ENCODE data around the gene JPH3. TPM values are rescaled to one million over a fixed set of nuclear protein-coding genes. Genes with fewer than 3 reads are reported as not detected.
A peak's percentile ranks its signal among the peaks of the same experiment; 100 is the strongest.

Gene JPH3
- total RNA-seq, 1 experiment from 2014 or later = 1.4 TPM

DNA sequence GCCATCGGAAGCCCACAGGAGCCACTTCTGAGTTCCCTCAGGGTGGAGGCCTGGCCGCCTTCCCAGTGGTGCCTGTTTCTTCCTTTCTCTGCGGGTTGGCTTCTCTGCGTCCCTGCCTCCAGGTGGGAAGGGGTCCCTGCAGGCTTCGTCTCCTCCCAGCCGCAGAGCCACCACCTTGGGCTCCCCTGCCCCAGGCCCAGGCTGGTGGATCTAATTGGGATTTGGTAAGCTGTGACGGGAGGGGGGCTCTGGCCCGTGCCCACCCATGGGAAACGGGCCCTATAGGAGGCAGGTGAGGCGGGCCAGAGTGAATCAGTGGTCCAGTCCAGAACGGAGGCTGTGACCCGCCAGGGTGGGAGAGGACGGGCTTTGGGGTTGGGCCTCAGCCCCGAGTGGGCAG, 32.1 kb downstream of the JPH3 start:
- BruUV-seq (replicated peaks) = no TSS peak
- H3K4me1 ChIP-seq (ENCODE audit: insufficient read depth, low read length, poor library complexity, severe bottlenecking) = peaks cover 4% of the 10 kb centered on the region
- CTCF ChIA-PET = interaction anchor here (2.6 kb wide), 1 partner anchor 218 kb away, joined by 11 read pairs; no protein-coding TSS in a partner anchor
- intact Hi-C loops (cut with micrococcal nuclease; ENCODE audit: unreplicated experiment) = loop anchor here (2.0 to 10.0 kb wide), 3 partner anchors 84 to 1070 kb away; partner anchors contain the start of genes FOXC2 and MAP1LC3B
- H3K36me3 ChIP-seq (ENCODE audit: insufficient read depth, low read length, poor library complexity, severe bottlenecking) = no peaks in the 10 kb centered on the region
- no peak overlapping the region for H3K4me3 ChIP-seq (ENCODE audit: low read depth, low read length, poor library complexity, severe bottlenecking)
- no peak for DNase-seq (ENCODE audit: low spot score)
- TF ChIP-seq, protein P1, sequence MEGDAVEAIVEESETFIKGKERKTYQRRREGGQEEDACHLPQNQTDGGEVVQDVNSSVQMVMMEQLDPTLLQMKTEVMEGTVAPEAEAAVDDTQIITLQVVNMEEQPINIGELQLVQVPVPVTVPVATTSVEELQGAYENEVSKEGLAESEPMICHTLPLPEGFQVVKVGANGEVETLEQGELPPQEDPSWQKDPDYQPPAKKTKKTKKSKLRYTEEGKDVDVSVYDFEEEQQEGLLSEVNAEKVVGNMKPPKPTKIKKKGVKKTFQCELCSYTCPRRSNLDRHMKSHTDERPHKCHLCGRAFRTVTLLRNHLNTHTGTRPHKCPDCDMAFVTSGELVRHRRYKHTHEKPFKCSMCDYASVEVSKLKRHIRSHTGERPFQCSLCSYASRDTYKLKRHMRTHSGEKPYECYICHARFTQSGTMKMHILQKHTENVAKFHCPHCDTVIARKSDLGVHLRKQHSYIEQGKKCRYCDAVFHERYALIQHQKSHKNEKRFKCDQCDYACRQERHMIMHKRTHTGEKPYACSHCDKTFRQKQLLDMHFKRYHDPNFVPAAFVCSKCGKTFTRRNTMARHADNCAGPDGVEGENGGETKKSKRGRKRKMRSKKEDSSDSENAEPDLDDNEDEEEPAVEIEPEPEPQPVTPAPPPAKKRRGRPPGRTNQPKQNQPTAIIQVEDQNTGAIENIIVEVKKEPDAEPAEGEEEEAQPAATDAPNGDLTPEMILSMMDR (conservative IDR thresholded peaks at IDR 0.05; ENCODE audit: low read depth, low read length) = no peak
- TF ChIP-seq EZH2 (IDR thresholded peaks at IDR 0.05; ENCODE audit: borderline replicate concordance, low read depth, low read length, poor library complexity, severe bottlenecking) = no peak
- peaks cover 39% of the 10 kb centered on the region for H3K27me3 ChIP-seq (replicated peaks; ENCODE audit: insufficient read depth, low read depth, low read length, poor library complexity)
- H3K27ac ChIP-seq (ENCODE audit: low read depth, low read length, poor library complexity, severe bottlenecking) = no peak overlapping the region
- POLR2A ChIA-PET (ENCODE audit: low non-redundant PET) = interaction anchor here (0.6 kb wide), 1 partner anchor 235 kb away, joined by 7 read pairs; the partner anchor contains the start of gene SLC7A5
- peaks cover 11% of the 10 kb centered on the region for H3K9me3 ChIP-seq (ENCODE audit: low read depth, low read length, poor library complexity, severe bottlenecking)

DNA sequence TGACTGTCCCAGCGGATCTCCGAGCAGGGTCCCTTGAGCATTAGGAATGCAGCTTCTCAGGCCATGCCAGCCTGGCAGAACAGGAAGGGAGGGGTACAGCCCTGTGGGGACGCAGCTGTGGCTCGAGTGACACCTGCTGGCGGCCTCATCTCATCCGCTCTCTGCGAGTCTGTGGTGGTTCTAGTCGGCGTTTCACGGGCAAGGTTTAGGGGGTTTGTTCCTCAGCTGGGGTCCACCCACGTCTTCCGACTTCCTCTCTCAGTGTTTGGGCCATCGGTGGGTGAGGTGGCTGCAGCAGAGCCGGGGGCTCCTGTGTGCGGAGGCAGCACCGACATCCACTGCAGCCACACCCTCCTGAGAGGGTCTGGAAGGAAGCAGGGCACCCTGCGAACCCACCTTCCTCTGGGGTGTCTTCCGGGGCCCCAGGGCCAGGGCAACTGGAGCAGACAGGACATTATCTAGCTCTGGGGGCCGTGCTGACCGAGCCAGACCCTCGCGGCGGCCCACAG, 33.3 kb downstream of the JPH3 start:
- H3K4me1 ChIP-seq (ENCODE audit: insufficient read depth, low read length, poor library complexity, severe bottlenecking) = peaks cover 4% of the 10 kb centered on the region
- BruUV-seq (replicated peaks) = no TSS peak
- peak overlapping the region; percentile 40 for H3K4me3 ChIP-seq (ENCODE audit: low read depth, low read length, poor library complexity, severe bottlenecking)
- peaks cover 9% of the 10 kb centered on the region for H3K9me3 ChIP-seq (ENCODE audit: low read depth, low read length, poor library complexity, severe bottlenecking)
- ChIA-PET CTCF (interaction anchor here (0.5 to 2.6 kb wide), 6 partner anchors 47 to 449 kb away, joined by 3 to 11 read pairs (median 4); no protein-coding TSS in a partner anchor), POLR2A (ENCODE audit: low non-redundant PET) (no interaction called here)
- peak; percentile 63 for DNase-seq (ENCODE audit: low spot score)
- intact Hi-C loops (cut with micrococcal nuclease; ENCODE audit: unreplicated experiment) = loop anchor here (1.0 to 10.0 kb wide), 5 partner anchors 47 to 1071 kb away; partner anchors contain the start of genes FOXC2 and MAP1LC3B
- no peak overlapping the region for H3K27ac ChIP-seq (ENCODE audit: low read depth, low read length, poor library complexity, severe bottlenecking)
- H3K36me3 ChIP-seq (ENCODE audit: insufficient read depth, low read length, poor library complexity, severe bottlenecking) = no peaks in the 10 kb centered on the region
- H3K27me3 ChIP-seq (replicated peaks; ENCODE audit: insufficient read depth, low read depth, low read length, poor library complexity) = peaks cover 33% of the 10 kb centered on the region
- TF ChIP-seq EZH2 (IDR thresholded peaks at IDR 0.05; ENCODE audit: borderline replicate concordance, low read depth, low read length, poor library complexity, severe bottlenecking) = no peak
- TF ChIP-seq, protein P1 (conservative IDR thresholded peaks at IDR 0.05; ENCODE audit: low read depth, low read length) = peak; percentile 85

DNA sequence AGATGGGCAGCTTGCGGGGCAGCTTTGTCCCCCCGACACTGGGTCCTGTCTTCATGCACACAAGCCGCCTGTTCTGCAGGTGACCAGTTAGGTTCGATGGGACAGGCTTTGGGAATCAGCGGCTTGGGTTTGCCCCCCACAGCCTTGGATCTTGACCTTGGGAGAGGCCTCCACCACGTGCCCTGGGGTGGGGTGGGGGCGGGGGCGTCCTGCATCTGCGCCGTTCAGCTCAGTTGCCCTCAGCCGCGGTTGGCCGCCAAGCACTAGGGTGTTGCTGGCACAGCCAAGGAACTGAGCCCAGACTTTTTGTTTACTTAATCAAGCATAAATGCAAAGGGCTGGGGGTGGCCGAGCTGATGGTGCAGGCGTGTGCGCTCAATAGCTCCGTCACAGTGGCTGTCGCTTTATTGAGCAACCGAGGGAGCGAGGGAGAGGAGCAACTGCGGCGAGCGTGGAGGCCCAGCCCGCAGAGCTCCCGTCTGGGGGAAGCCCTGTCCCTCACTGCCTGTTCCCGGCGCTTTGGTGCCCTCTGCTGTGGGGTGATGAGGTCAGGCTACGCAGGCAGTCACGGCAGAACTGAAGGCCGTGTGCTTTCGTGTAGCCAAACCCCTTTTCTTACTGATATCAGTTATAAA, 33.9 kb downstream of the JPH3 start:
- TF ChIP-seq, protein P1 (conservative IDR thresholded peaks at IDR 0.05; ENCODE audit: low read depth, low read length) = peak; percentile 50
- TF ChIP-seq EZH2 (IDR thresholded peaks at IDR 0.05; ENCODE audit: borderline replicate concordance, low read depth, low read length, poor library complexity, severe bottlenecking) = no peak
- intact Hi-C loops (cut with micrococcal nuclease; ENCODE audit: unreplicated experiment) = loop anchor here (5.0 to 10.0 kb wide), 3 partner anchors 219 to 1071 kb away; partner anchors contain the start of genes FOXC2 and MAP1LC3B
- no peaks in the 10 kb centered on the region for H3K36me3 ChIP-seq (ENCODE audit: insufficient read depth, low read length, poor library complexity, severe bottlenecking)
- ChIA-PET POLR2A (ENCODE audit: low non-redundant PET) (no interaction called here), CTCF (interaction anchor here (0.7 to 2.6 kb wide), 5 partner anchors 47 to 248 kb away, joined by 3 to 11 read pairs (median 4); no protein-coding TSS in a partner anchor)
- peaks cover 31% of the 10 kb centered on the region for H3K27me3 ChIP-seq (replicated peaks; ENCODE audit: insufficient read depth, low read depth, low read length, poor library complexity)
- BruUV-seq (replicated peaks) = no TSS peak
- H3K4me1 ChIP-seq (ENCODE audit: insufficient read depth, low read length, poor library complexity, severe bottlenecking) = peaks cover 4% of the 10 kb centered on the region
- no peak overlapping the region for H3K27ac ChIP-seq (ENCODE audit: low read depth, low read length, poor library complexity, severe bottlenecking)
- DNase-seq (ENCODE audit: low spot score) = peak; percentile 77
- H3K4me3 ChIP-seq (ENCODE audit: low read depth, low read length, poor library complexity, severe bottlenecking) = peak overlapping the region; percentile 40
- H3K9me3 ChIP-seq (ENCODE audit: low read depth, low read length, poor library complexity, severe bottlenecking) = peaks cover 3% of the 10 kb centered on the region

Data from A673 (cell line).